H9 (cell line): ENCODE data around the gene CEP43. TPM values are rescaled to one million over a fixed set of nuclear protein-coding genes. Genes with fewer than 3 reads are reported as not detected.

Experiments used
- DNase-seq: peaks from one replicate; pipeline ENCODE4 v3.0.0-alpha.2; 2017
- H2AFZ ChIP-seq: one replicate; pipeline ENCODE4 v1.6.1; 2013; ENCODE audit warnings: mild to moderate bottlenecking, low read length, control low read depth, moderate library complexity
- H2AK5ac ChIP-seq: 2 replicates; pipeline ENCODE4 v1.6.1; 2013; ENCODE audit warnings: low read length, control low read depth, mixed read lengths; ENCODE audit not compliant: insufficient read length
- H2BK120ac ChIP-seq: one replicate; pipeline ENCODE4 v1.6.1; 2013; ENCODE audit warnings: low read depth, mild to moderate bottlenecking, low read length, control low read depth, inconsistent platforms; ENCODE audit not compliant: poor library complexity, severe bottlenecking
- H2BK12ac ChIP-seq: 2 replicates; pipeline ENCODE4 v1.6.1; 2013; ENCODE audit warnings: low read length, control low read depth, mixed read lengths, low read depth; ENCODE audit not compliant: insufficient read length
- H2BK15ac ChIP-seq: 2 replicates; pipeline ENCODE4 v1.6.1; 2013; ENCODE audit warnings: low read depth, low read length, control low read depth
- H2BK20ac ChIP-seq: one replicate; pipeline ENCODE4 v1.6.1; 2013; ENCODE audit warnings: low read depth, mild to moderate bottlenecking, low read length, control low read depth, inconsistent platforms; ENCODE audit not compliant: poor library complexity, severe bottlenecking
- H2BK5ac ChIP-seq: 2 replicates; pipeline ENCODE4 v1.6.1; 2013; ENCODE audit warnings: low read length, control low read depth, mixed read lengths; ENCODE audit not compliant: insufficient read length
- H3K14ac ChIP-seq: 2 replicates; pipeline ENCODE4 v1.6.1; 2013; ENCODE audit warnings: low read length, control low read depth; ENCODE audit not compliant: insufficient read depth
- H3K18ac ChIP-seq: 2 replicates; pipeline ENCODE4 v1.6.1; 2013; ENCODE audit warnings: low read depth, mild to moderate bottlenecking, mixed read lengths, low read length, control low read depth; ENCODE audit not compliant: insufficient read length
- H3K23ac ChIP-seq: 2 replicates; pipeline ENCODE4 v1.6.1; 2013; ENCODE audit warnings: low read length, control low read depth, mixed read lengths, low read depth; ENCODE audit not compliant: insufficient read length
- H3K23me2 ChIP-seq: 2 replicates; pipeline ENCODE4 v1.6.1; 2013; ENCODE audit warnings: low read depth, mild to moderate bottlenecking, mixed read lengths, low read length, control low read depth; ENCODE audit not compliant: insufficient read length, poor library complexity, severe bottlenecking
- H3K27ac ChIP-seq: 2 replicates; pipeline ENCODE4 v1.5.1; 2013; ENCODE audit warnings: low read length, control low read depth, mixed read lengths, low read depth; ENCODE audit not compliant: insufficient read length
- H3K27me3 ChIP-seq: 2 replicates; pipeline ENCODE4 v1.6.1; 2013; ENCODE audit warnings: low read length, control low read depth, inconsistent platforms; ENCODE audit not compliant: insufficient read depth
- H3K4ac ChIP-seq: 2 replicates; pipeline ENCODE4 v1.6.1; 2013; ENCODE audit warnings: low read depth, mild to moderate bottlenecking, control low read depth, inconsistent platforms, low read length, moderate library complexity
- H3K4me1 ChIP-seq: 2 replicates; pipeline ENCODE4 v1.6.1; 2013; ENCODE audit warnings: low read length, control low read depth, inconsistent platforms; ENCODE audit not compliant: insufficient read depth
- H3K4me2 ChIP-seq: 2 replicates; pipeline ENCODE4 v1.6.1; 2013; ENCODE audit warnings: low read length, control low read depth, mixed read lengths; ENCODE audit not compliant: insufficient read length, insufficient read depth
- H3K56ac ChIP-seq: 2 replicates; pipeline ENCODE4 v1.6.1; 2013; ENCODE audit warnings: low read depth, mild to moderate bottlenecking, mixed read lengths, low read length, control low read depth; ENCODE audit not compliant: insufficient read length
- H3K79me1 ChIP-seq: 2 replicates; pipeline ENCODE4 v1.6.1; 2013; ENCODE audit warnings: low read depth, mild to moderate bottlenecking, moderate library complexity, low read length, control low read depth, inconsistent platforms; ENCODE audit not compliant: insufficient read depth, poor library complexity, severe bottlenecking
- H3K79me2 ChIP-seq: 2 replicates; pipeline ENCODE4 v1.6.1; 2013; ENCODE audit warnings: low read length, control low read depth, inconsistent platforms; ENCODE audit not compliant: insufficient read depth
- H3K9ac ChIP-seq: 2 replicates; pipeline ENCODE4 v1.6.1; 2013; ENCODE audit warnings: low read length, control low read depth, mixed read lengths; ENCODE audit not compliant: insufficient read length; ENCODE audit errors: extremely low read depth
- H3K9me3 ChIP-seq: one replicate; pipeline ENCODE4 v1.6.1; 2013; ENCODE audit warnings: low read depth, low read length, inconsistent platforms; ENCODE audit not compliant: control insufficient read depth
- H3T11ph ChIP-seq: one replicate; pipeline ENCODE4 v1.6.1; 2013; ENCODE audit warnings: mild to moderate bottlenecking, low read length, control low read depth, inconsistent platforms
- H4K20me1 ChIP-seq: one replicate; pipeline ENCODE4 v1.6.1; 2013; ENCODE audit not compliant: control insufficient read depth, insufficient read length, insufficient read depth
- H4K5ac ChIP-seq: 2 replicates; pipeline ENCODE4 v1.6.1; 2013; ENCODE audit warnings: low read depth, mild to moderate bottlenecking, mixed read lengths, low read length, control low read depth; ENCODE audit not compliant: insufficient read length
- H4K8ac ChIP-seq: replicated peaks from 2 replicates; pipeline ENCODE4 v1.6.1; 2013; ENCODE audit warnings: low read length, control low read depth, mixed read lengths, low read depth; ENCODE audit not compliant: insufficient read length
- H4K91ac ChIP-seq: 2 replicates; pipeline ENCODE4 v1.6.1; 2013; ENCODE audit warnings: low read depth, mild to moderate bottlenecking, moderate library complexity, mixed read lengths, low read length, control low read depth; ENCODE audit not compliant: insufficient read length
- H3K27ac Mint-ChIP-seq, 3 experiments: 2 replicates in 2 of 3; 3 replicates in 1 of 3; pipeline ENCODE4 v1.8.0; 2020 to 2021; ENCODE audit warnings: mixed read lengths in 3 of 3, mild to moderate bottlenecking in 1 of 3, moderate library complexity in 1 of 3
- H3K27me3 Mint-ChIP-seq: 2 replicates; pipeline ENCODE4 v1.8.0; 2021; ENCODE audit warnings: low read depth, mild to moderate bottlenecking, moderate library complexity, mixed read lengths
- H3K36me3 Mint-ChIP-seq, 3 experiments: 2 replicates in 2 of 3; 3 replicates in 1 of 3; pipeline ENCODE4 v1.8.0; 2020 to 2021; ENCODE audit warnings: low read depth in 3 of 3, mixed read lengths in 3 of 3; ENCODE audit not compliant: insufficient read depth in 1 of 3
- H3K4me1 Mint-ChIP-seq, 2 experiments: 2 replicates each; pipeline ENCODE4 v1.8.0; 2020; ENCODE audit warnings: mixed read lengths in 2 of 2
- H3K4me3 Mint-ChIP-seq, 2 experiments: 2 replicates in 1 of 2; 3 replicates in 1 of 2; pipeline ENCODE4 v1.8.0; 2020 to 2021; ENCODE audit warnings: mild to moderate bottlenecking in 2 of 2, mixed read lengths in 2 of 2, moderate library complexity in 1 of 2
- H3K9me3 Mint-ChIP-seq, 2 experiments: 2 replicates in 1 of 2; 3 replicates in 1 of 2; pipeline ENCODE4 v1.8.0; 2020; ENCODE audit warnings: mild to moderate bottlenecking in 2 of 2, mixed read lengths in 2 of 2, moderate library complexity in 1 of 2
- CTCF ChIP-seq: fragments of 200-600 bp; sonication (generic); conservative IDR thresholded peaks from 3 replicates; pipeline ENCODE4 v1.8.0; 2021; ENCODE audit warnings: antibody characterized with exemption, mild to moderate bottlenecking
- WGBS: extraction: QIAGEN DNeasy Blood & Tissue Kit; methylation state at CpG from one replicate; pipeline ENCODE4 v1.1.7; 2013; ENCODE audit warnings: missing lambda C conversion rate, low lambda C conversion rate, mixed read lengths; ENCODE audit not compliant: insufficient read length; ENCODE audit errors: extremely low coverage; 5-methylcytosine and 5-hydroxymethylcytosine counted together
- total RNA-seq: library from RNA; stranded (reverse); gene quantifications from 2 replicates; pipeline ENCODE4 v1.2.1, GENCODE V29; 2021

The CEP43 gene
- total RNA-seq, 1 experiment from 2014 or later = 33.6 TPM

DNA sequence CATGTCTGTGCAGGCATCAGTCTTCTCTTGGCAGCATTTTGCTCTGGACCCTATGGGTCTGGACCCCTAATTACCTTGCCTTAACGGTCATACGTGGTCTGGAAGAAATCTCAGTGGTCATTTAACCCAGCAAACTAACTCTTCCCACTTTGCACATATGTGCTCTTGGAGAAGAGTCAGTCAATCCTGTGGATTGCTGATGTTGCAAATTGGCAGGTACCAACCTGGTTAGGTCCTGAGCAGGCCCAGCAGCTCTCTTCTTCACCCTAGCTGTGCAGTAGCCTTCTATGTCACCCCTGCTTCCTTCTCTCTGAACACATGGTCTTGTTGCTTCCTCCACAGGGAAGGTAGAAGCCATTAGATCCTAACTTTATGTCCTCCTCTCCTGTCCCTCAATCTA lies 1.6 kb downstream of the CEP43 start:
- Histone ChIP-seq H4K20me1 (no peaks in the 10 kb centered on the region), H4K8ac (no peak overlapping the region), H3K79me2 (peaks cover 11% of the 10 kb centered on the region; the same call in 1 of the 2 replicates), H4K91ac (no peak overlapping the region), H2AK5ac (no peak overlapping the region), H3K9ac (peak overlapping the region; percentile 50), H3T11ph (no peak overlapping the region), H3K56ac (no peak overlapping the region), H3K4me2 (peak overlapping the region; percentile 92), H3K23me2 (peaks cover 8% of the 10 kb centered on the region), H3K9me3 (no peaks in the 10 kb centered on the region), H3K4me1 (peaks cover 4% of the 10 kb centered on the region; the same call in 1 of the 2 replicates), H2BK120ac (no peak overlapping the region), H3K23ac (no peak overlapping the region), H2BK5ac (no peak overlapping the region), H3K27ac (no peak overlapping the region), H3K18ac (no peak overlapping the region), H3K27me3 (no peaks in the 10 kb centered on the region), H2BK15ac (no peak overlapping the region), H4K5ac (no peak overlapping the region), H3K14ac (no peak overlapping the region), H3K4ac (no peak overlapping the region), H2BK20ac (no peak overlapping the region), H2AFZ (no peak overlapping the region), H3K79me1 (peaks cover 10% of the 10 kb centered on the region), H2BK12ac (peak overlapping the region; percentile 59)
- H3K27me3 Mint-ChIP-seq = no peaks in the 10 kb centered on the region
- peak overlapping the region in 1 of 3 experiments; percentile 45; a peak in 1 of 7 replicates for H3K27ac Mint-ChIP-seq
- peak overlapping the region; percentile 85 to 94 for H3K4me3 Mint-ChIP-seq
- H3K36me3 Mint-ChIP-seq = peaks cover 14 to 44% (median 43%) of the 10 kb centered on the region in 3 experiments
- H3K4me1 Mint-ChIP-seq = peaks cover 21 to 25% of the 10 kb centered on the region in 2 experiments
- TF ChIP-seq CTCF = no peak
- DNase-seq = no peak
- no peaks in the 10 kb centered on the region for H3K9me3 Mint-ChIP-seq
- no CpG with 5 or more reads among the region's 2 CpGs for WGBS
